Forelimb muscle (tissue), 1 donor: ENCODE measurements around the gene ENTPD6. TPM values are rescaled to one million over a fixed set of nuclear protein-coding genes. Genes with fewer than 3 reads are reported as not detected.
"Not testable (repeated sequence)": the region's sequence is repeated elsewhere in the genome, so short reads cannot be mapped to it uniquely, and the experiment has no call there.

Source experiments
- DNase-seq: peaks from one replicate; pipeline ENCODE4 v3.0.0-alpha.2; 2013; ENCODE audit warnings: low read depth
- polyA plus RNA-seq: library from polyadenylated mRNA; unstranded; fragments of 120-200 nt; gene quantifications from one replicate; pipeline ENCODE4 v1.2.1, GENCODE V29; 2013; ENCODE audit not compliant: insufficient read length

ENTPD6 gene
- polyA plus RNA-seq, 1 donor: 36.0 TPM

GRCh38 chr20:25256226-25256859, 60.8 kb downstream of the ENTPD6 start:
- DNase-seq: no peak

GRCh38 chr20:25257130-25257529, 61.6 kb downstream of the ENTPD6 start:
- DNase-seq: no peak

GRCh38 chr20:25257756-25258475, 62.4 kb downstream of the ENTPD6 start:
- DNase-seq: no peak

- no peak for DNase-seq
These were observed 62.9 kb downstream of the ENTPD6 start for GRCh38 chr20:25258476-25258805.

GRCh38 chr20:25258828-25259227, 63.3 kb downstream of the ENTPD6 start:
- no peak for DNase-seq

GRCh38 chr20:25259358-25259757, 63.8 kb downstream of the ENTPD6 start:
- DNase-seq: no peak

GRCh38 chr20:25259788-25260254, 64.3 kb downstream of the ENTPD6 start:
- no peak for DNase-seq

GRCh38 chr20:25260770-25261437, 65.4 kb downstream of the ENTPD6 start:
- not testable (repeated sequence) for DNase-seq

- no peak for DNase-seq
These were observed 73.7 kb downstream of the ENTPD6 start for GRCh38 chr20:25269057-25269832.

- no peak for DNase-seq
These were observed 74.3 kb downstream of the ENTPD6 start for GRCh38 chr20:25269833-25270170.

- DNase-seq: no peak
These were observed 75.3 kb downstream of the ENTPD6 start for GRCh38 chr20:25270829-25271251.

- DNase-seq: no peak
These were observed 76.1 kb downstream of the ENTPD6 start for GRCh38 chr20:25271486-25272222.

- DNase-seq: no peak
These were observed 76.9 kb downstream of the ENTPD6 start for GRCh38 chr20:25272223-25273000.

GRCh38 chr20:25273046-25273445, 77.5 kb downstream of the ENTPD6 start:
- no peak for DNase-seq

- DNase-seq: no peak
These were observed 78.2 kb downstream of the ENTPD6 start for GRCh38 chr20:25273541-25274358.

- no peak for DNase-seq
These were observed 79.0 kb downstream of the ENTPD6 start for GRCh38 chr20:25274481-25274880.

GRCh38 chr20:25274891-25275812, 79.6 kb downstream of the ENTPD6 start:
- DNase-seq: no peak

GRCh38 chr20:25275813-25276532, 80.5 kb downstream of the ENTPD6 start:
- DNase-seq: no peak
